ENCODE measurements around the gene HOXA9. TPM values are rescaled to one million over a fixed set of nuclear protein-coding genes. Genes with fewer than 3 reads are reported as not detected.

Gene HOXA9
- total and polyA plus RNA-seq, 10 of the 15 experiments (the other 5 are each of a cell fraction or from before 2014, with no cell fraction given) = not detected

- RAD21 ChIA-PET (ENCODE audit: unreplicated experiment) = no interaction called here
- DNase-seq (ENCODE audit: low read depth, low spot score) (no peak), FAIRE-seq (no peak), ATAC-seq (no peak)
- CTCF ChIA-PET = interaction anchor here (0.8 to 5.5 kb wide), 2 partner anchors 294 to 298 kb away, joined by 3 to 38 read pairs; no protein-coding TSS in a partner anchor
- Histone ChIP-seq H4K20me1 (ENCODE audit: control insufficient read depth, insufficient read depth) (no peaks in the 10 kb centered on the region), H3K4me2 (ENCODE audit: control insufficient read depth, insufficient read depth) (no peak overlapping the region), H3K9me3 (replicated peaks; ENCODE audit: control insufficient read depth, insufficient read depth, low read length) (no peaks in the 10 kb centered on the region; the same call in 2 of the 3 replicates), H3K4me1 (ENCODE audit: control insufficient read depth, insufficient read depth, low read length) (no peaks in the 10 kb centered on the region; the same call in 1 of the 2 replicates), H3K36me3 (ENCODE audit: control insufficient read depth in 2 of 2, insufficient read depth in 2 of 2, low read length in 1 of 2) (no peaks in the 10 kb centered on the region), H3K27ac (ENCODE audit: control insufficient read depth, insufficient read depth) (no peak overlapping the region), H3K79me2 (ENCODE audit: control insufficient read depth, insufficient read depth, low read length) (no peaks in the 10 kb centered on the region), H3K4me3 (no peak overlapping the region), H3K9ac (ENCODE audit: control insufficient read depth, insufficient read depth, low read length) (no peak overlapping the region), H2AFZ (ENCODE audit: control insufficient read depth, low read depth, low read length) (no peak overlapping the region), H3K27me3 (replicated peaks in 1 of 2; ENCODE audit: control insufficient read depth in 2 of 2, insufficient read depth in 2 of 2, low read length in 1 of 2) (peaks cover 19 to 58% of the 10 kb centered on the region in 2 experiments)
- WGBS (ENCODE audit: insufficient coverage, insufficient replicate concordance, low lambda C conversion rate, missing lambda C conversion rate) = 74% methylated on average over 3 of the region's 3 CpGs
- intact Hi-C loops (cut with micrococcal nuclease; ENCODE audit: unreplicated experiment) (no loop called here), in situ Hi-C loops (cut with MboI) (loop anchor here (25.0 kb wide), 1 partner anchor 1066 kb away; no protein-coding TSS in a partner anchor)
- no peak for TF ChIP-seq CHD4 (IDR thresholded peaks at IDR 0.05)
- TF ChIP-seq, protein P1, sequence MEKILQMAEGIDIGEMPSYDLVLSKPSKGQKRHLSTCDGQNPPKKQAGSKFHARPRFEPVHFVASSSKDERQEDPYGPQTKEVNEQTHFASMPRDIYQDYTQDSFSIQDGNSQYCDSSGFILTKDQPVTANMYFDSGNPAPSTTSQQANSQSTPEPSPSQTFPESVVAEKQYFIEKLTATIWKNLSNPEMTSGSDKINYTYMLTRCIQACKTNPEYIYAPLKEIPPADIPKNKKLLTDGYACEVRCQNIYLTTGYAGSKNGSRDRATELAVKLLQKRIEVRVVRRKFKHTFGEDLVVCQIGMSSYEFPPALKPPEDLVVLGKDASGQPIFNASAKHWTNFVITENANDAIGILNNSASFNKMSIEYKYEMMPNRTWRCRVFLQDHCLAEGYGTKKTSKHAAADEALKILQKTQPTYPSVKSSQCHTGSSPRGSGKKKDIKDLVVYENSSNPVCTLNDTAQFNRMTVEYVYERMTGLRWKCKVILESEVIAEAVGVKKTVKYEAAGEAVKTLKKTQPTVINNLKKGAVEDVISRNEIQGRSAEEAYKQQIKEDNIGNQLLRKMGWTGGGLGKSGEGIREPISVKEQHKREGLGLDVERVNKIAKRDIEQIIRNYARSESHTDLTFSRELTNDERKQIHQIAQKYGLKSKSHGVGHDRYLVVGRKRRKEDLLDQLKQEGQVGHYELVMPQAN (conservative IDR thresholded peaks at IDR 0.05) = no peak
- TF ChIP-seq ZSCAN29 (IDR thresholded peaks at IDR 0.05) = no peak
- no peak for TF ChIP-seq NRF1 (conservative IDR thresholded peaks at IDR 0.05; ENCODE audit: low read depth, low read length)
- TF ChIP-seq BCL11A (IDR thresholded peaks at IDR 0.05; ENCODE audit: low read depth, low read length) = no peak
- TF ChIP-seq MEF2B (IDR thresholded peaks at IDR 0.05; ENCODE audit: partially characterized antibody, poor library complexity, severe bottlenecking) = no peak
- no peak for TF ChIP-seq TCF12 (IDR thresholded peaks at IDR 0.05; ENCODE audit: low read depth, low read length)
- no peak for TF ChIP-seq FOS (IDR thresholded peaks at IDR 0.05; ENCODE audit: borderline replicate concordance, extremely low read depth, insufficient read length)
- TF ChIP-seq IRF4 (IDR thresholded peaks at IDR 0.05; ENCODE audit: low read depth, low read length) = no peak
- no peak for TF ChIP-seq ZNF592 (IDR thresholded peaks at IDR 0.05)
- TF ChIP-seq EGR1 (IDR thresholded peaks at IDR 0.05; ENCODE audit: borderline replicate concordance in 1 of 2, low read depth in 2 of 2, low read length in 2 of 2) = no peak
- TF ChIP-seq, protein P2, sequence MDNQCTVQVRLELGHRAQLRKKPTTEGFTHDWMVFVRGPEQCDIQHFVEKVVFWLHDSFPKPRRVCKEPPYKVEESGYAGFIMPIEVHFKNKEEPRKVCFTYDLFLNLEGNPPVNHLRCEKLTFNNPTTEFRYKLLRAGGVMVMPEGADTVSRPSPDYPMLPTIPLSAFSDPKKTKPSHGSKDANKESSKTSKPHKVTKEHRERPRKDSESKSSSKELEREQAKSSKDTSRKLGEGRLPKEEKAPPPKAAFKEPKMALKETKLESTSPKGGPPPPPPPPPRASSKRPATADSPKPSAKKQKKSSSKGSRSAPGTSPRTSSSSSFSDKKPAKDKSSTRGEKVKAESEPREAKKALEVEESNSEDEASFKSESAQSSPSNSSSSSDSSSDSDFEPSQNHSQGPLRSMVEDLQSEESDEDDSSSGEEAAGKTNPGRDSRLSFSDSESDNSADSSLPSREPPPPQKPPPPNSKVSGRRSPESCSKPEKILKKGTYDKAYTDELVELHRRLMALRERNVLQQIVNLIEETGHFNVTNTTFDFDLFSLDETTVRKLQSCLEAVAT (IDR thresholded peaks at IDR 0.05) = no peak
- TF ChIP-seq JUND (IDR thresholded peaks at IDR 0.05; ENCODE audit: low read depth, low read length) = no peak
- no peak for TF ChIP-seq ATF2 (IDR thresholded peaks at IDR 0.05; ENCODE audit: low read length)
- SMC1A ChIA-PET (ENCODE audit: uncharacterized antibody, unreplicated experiment) = no interaction called here
- no TSS peak for BruUV-seq (replicated peaks)
- POLR2A ChIA-PET = no interaction called here
Measured at GRCh38 chr7:27153526-27153925, 11.8 kb downstream of the HOXA9 start.

Measured in GM12878 (cell line).